ENCODE data around the gene NSFL1C. TPM values are rescaled to one million over a fixed set of nuclear protein-coding genes. Genes with fewer than 3 reads are reported as not detected.

Gene NSFL1C
- total RNA-seq, 2 experiments from 2014 or later: 67.2 to 67.9 TPM

- intact Hi-C loops (cut with micrococcal nuclease): loop anchor here (10.0 kb wide), 1 partner anchor 228 kb away; no protein-coding TSS in a partner anchor
- TF ChIP-seq CTCF (IDR thresholded peaks at IDR 0.05): no peak
- Mint-ChIP-seq H3K36me3 (ENCODE audit: low read depth) (no peaks in the 10 kb centered on the region), H3K4me3 (no peak overlapping the region), H3K4me1 (ENCODE audit: low read depth) (peaks cover 4% of the 10 kb centered on the region), H3K27ac (no peak overlapping the region), H3K9me3 (peaks cover 3% of the 10 kb centered on the region), H3K27me3 (peaks cover 12% of the 10 kb centered on the region)
- POLR2A ChIA-PET: interaction anchor here (0.6 kb wide), 1 partner anchor 81 kb away, joined by 3 read pairs; no protein-coding TSS in a partner anchor
- ATAC-seq (no peak), DNase-seq (no peak)
- CTCF ChIA-PET: interaction anchor here (1.7 to 6.8 kb wide), 4 partner anchors 227 to 270 kb away, joined by 3 to 62 read pairs (median 28); no protein-coding TSS in a partner anchor
These were observed 40.6 kb upstream of the NSFL1C start for GRCh38 chr20:1507276-1507675.

GRCh38 chr20:1505871-1506270 is 39.2 kb upstream of the NSFL1C start:
- ATAC-seq: no peak
- Mint-ChIP-seq H3K9me3 (peaks cover 2% of the 10 kb centered on the region), H3K4me3 (no peak overlapping the region), H3K4me1 (ENCODE audit: low read depth) (peaks cover 4% of the 10 kb centered on the region), H3K36me3 (ENCODE audit: low read depth) (no peaks in the 10 kb centered on the region), H3K27ac (no peak overlapping the region), H3K27me3 (peaks cover 14% of the 10 kb centered on the region)
- ChIA-PET POLR2A (interaction anchor here (1.3 kb wide), 1 partner anchor 9 kb away, joined by 3 read pairs; no protein-coding TSS in a partner anchor), CTCF (interaction anchor here (1.0 to 6.8 kb wide), 5 partner anchors 18 to 271 kb away, joined by 3 to 62 read pairs (median 28); partner anchors contain the start of gene NSFL1C)
- TF ChIP-seq CTCF (IDR thresholded peaks at IDR 0.05): no peak
- intact Hi-C loops (cut with micrococcal nuclease): loop anchor here (10.0 kb wide), 1 partner anchor 229 kb away; no protein-coding TSS in a partner anchor
- DNase-seq: no peak

- H3K36me3 Mint-ChIP-seq (ENCODE audit: low read depth): no peaks in the 10 kb centered on the region
- DNase-seq (no peak), ATAC-seq (no peak)
- POLR2A ChIA-PET: interaction anchor here (1.1 kb wide), 1 partner anchor 265 kb away, joined by 3 read pairs; no protein-coding TSS in a partner anchor
- H3K27me3 Mint-ChIP-seq: peaks cover 16% of the 10 kb centered on the region
- CTCF ChIA-PET: interaction anchor here (0.6 to 4.4 kb wide), 10 partner anchors 9 to 346 kb away, joined by 3 to 46 read pairs (median 18); partner anchors contain the start of genes NSFL1C and SIRPB2
- no peak overlapping the region for H3K4me3 Mint-ChIP-seq
- H3K9me3 Mint-ChIP-seq: peaks cover 2% of the 10 kb centered on the region
- no peak for TF ChIP-seq CTCF (IDR thresholded peaks at IDR 0.05)
- H3K27ac Mint-ChIP-seq: no peak overlapping the region
- intact Hi-C loops (cut with micrococcal nuclease): loop anchor here (10.0 kb wide), 1 partner anchor 229 kb away; no protein-coding TSS in a partner anchor
- H3K4me1 Mint-ChIP-seq (ENCODE audit: low read depth): peaks cover 4% of the 10 kb centered on the region
These were observed 38.7 kb upstream of the NSFL1C start for GRCh38 chr20:1505361-1505760.

- peak; percentile 100 for ATAC-seq
- peak; percentile 89 for DNase-seq
- TF ChIP-seq CTCF (IDR thresholded peaks at IDR 0.05): peak; percentile 99
- no peak overlapping the region for H3K27ac Mint-ChIP-seq
- no peaks in the 10 kb centered on the region for H3K36me3 Mint-ChIP-seq (ENCODE audit: low read depth)
- H3K4me1 Mint-ChIP-seq (ENCODE audit: low read depth): peaks cover 4% of the 10 kb centered on the region
- ChIA-PET CTCF (interaction anchor here (0.5 to 4.4 kb wide), 63 partner anchors 11 to 594 kb away, joined by 3 to 46 read pairs (median 5); partner anchors contain the start of genes NSFL1C and SIRPB2), POLR2A (interaction anchor here (0.6 kb wide), 1 partner anchor 179 kb away, joined by 3 read pairs; no protein-coding TSS in a partner anchor)
- H3K27me3 Mint-ChIP-seq: peaks cover 26% of the 10 kb centered on the region
- peaks cover 2% of the 10 kb centered on the region for H3K9me3 Mint-ChIP-seq
- intact Hi-C loops (cut with micrococcal nuclease): loop anchor here (10.0 kb wide), 1 partner anchor 231 kb away; no protein-coding TSS in a partner anchor
- no peak overlapping the region for H3K4me3 Mint-ChIP-seq
These were observed 37.0 kb upstream of the NSFL1C start for GRCh38 chr20:1503564-1504227.

- Mint-ChIP-seq H3K4me3 (no peak overlapping the region), H3K36me3 (ENCODE audit: low read depth) (no peaks in the 10 kb centered on the region), H3K27me3 (peaks cover 34% of the 10 kb centered on the region), H3K27ac (no peak overlapping the region), H3K9me3 (peaks cover 2% of the 10 kb centered on the region), H3K4me1 (ENCODE audit: low read depth) (peaks cover 4% of the 10 kb centered on the region)
- ChIA-PET POLR2A (no interaction called here), CTCF (no interaction called here)
- TF ChIP-seq CTCF (IDR thresholded peaks at IDR 0.05): no peak
- no peak for ATAC-seq
- no peak for DNase-seq
- intact Hi-C loops (cut with micrococcal nuclease): loop anchor here (10.0 kb wide), 1 partner anchor 234 kb away; no protein-coding TSS in a partner anchor
These were observed 33.8 kb upstream of the NSFL1C start for GRCh38 chr20:1500496-1500895.

Data from activated CD8-positive, alpha-beta T cell treated with anti-CD3 and anti-CD28 coated beads for 36 hours (primary cell).